ENCODE results near the gene HECTD4.
A peak's percentile ranks its signal among the peaks of the same experiment; 100 is the strongest.

Gene HECTD4

DNA sequence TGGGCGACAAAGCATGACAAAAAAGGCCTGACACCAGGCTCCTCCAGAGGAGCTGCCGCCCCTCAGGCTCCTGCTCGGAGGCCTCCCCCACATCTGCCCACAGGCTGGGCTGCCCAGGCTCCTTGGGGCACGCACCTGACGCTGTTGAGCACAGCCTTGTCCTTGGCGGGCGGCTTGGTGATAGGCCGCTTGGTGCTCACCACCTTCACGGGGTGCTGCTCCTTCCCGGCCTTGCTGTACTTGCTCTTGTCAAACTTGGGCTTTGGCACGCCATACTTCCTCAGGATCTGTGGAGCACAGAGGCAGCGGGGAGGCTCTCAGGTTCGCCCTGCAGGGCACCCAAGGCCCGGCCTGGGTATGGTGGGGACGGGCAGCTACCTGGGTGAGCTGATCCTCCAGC lies 203.4 kb downstream of the HECTD4 start:
- no peak overlapping the region for H3K4me3 ChIP-seq (ENCODE audit: low read length in 2 of 2)
- H3K79me1 ChIP-seq (ENCODE audit: low read depth, low read length) = peaks cover 2% of the 10 kb centered on the region
- H2AK5ac ChIP-seq (ENCODE audit: low read depth, low read length) = no peak overlapping the region
- peaks cover 24 to 73% of the 10 kb centered on the region in 2 donors for H3K36me3 ChIP-seq (replicated peaks in 1 of 2; ENCODE audit: control insufficient read depth in 2 of 2, insufficient read depth in 2 of 2, low read length in 2 of 2)
- no peak overlapping the region for H2BK12ac ChIP-seq (ENCODE audit: low read length)
- peaks cover 2 to 16% of the 10 kb centered on the region in 2 donors for H3K4me1 ChIP-seq (ENCODE audit: control insufficient read depth in 2 of 2, insufficient read depth in 1 of 2, low read depth in 1 of 2, low read length in 2 of 2)
- no peak overlapping the region for H3K14ac ChIP-seq (ENCODE audit: low read length)
- no peak overlapping the region for H3K27ac ChIP-seq (replicated peaks; ENCODE audit: low read length)
- H3K4me2 ChIP-seq (ENCODE audit: insufficient read depth, low read length, poor library complexity, severe bottlenecking) = no peak overlapping the region
- H3K9me3 ChIP-seq (replicated peaks in 1 of 2; ENCODE audit: control insufficient read depth in 2 of 2, insufficient read depth in 1 of 2, low read depth in 1 of 2, low read length in 2 of 2) = no peaks in the 10 kb centered on the region
- H3K27me3 ChIP-seq (ENCODE audit: control insufficient read depth in 3 of 3, insufficient read depth in 3 of 3, low read depth in 1 of 3, low read length in 3 of 3) = no peaks in the 10 kb centered on the region
- H4K91ac ChIP-seq (ENCODE audit: low read depth, low read length, poor library complexity) = no peak overlapping the region
- no peak overlapping the region for H2BK5ac ChIP-seq (ENCODE audit: low read length)
- H3K4ac ChIP-seq (ENCODE audit: low read length) = no peak overlapping the region
- peak overlapping the region; percentile 43 for H3K23ac ChIP-seq (ENCODE audit: low read depth, low read length, poor library complexity)
- H2BK120ac ChIP-seq (ENCODE audit: low read depth, low read length) = no peak overlapping the region
- no peak for DNase-seq (ENCODE audit: low spot score)
- H3K9ac ChIP-seq (ENCODE audit: low read depth, low read length, poor library complexity) = no peak overlapping the region
- no CpG with 5 or more reads among the region's 15 CpGs for WGBS, 2 donors (ENCODE audit: extremely low coverage in 2 of 2, insufficient read length in 2 of 2, insufficient replicate concordance in 1 of 2)
- no peak overlapping the region for H2AFZ ChIP-seq (ENCODE audit: low read length)
- no peak overlapping the region for H3K18ac ChIP-seq (ENCODE audit: low read length)
- H4K8ac ChIP-seq (ENCODE audit: low read depth, low read length) = no peak overlapping the region
- no peak overlapping the region for H2BK15ac ChIP-seq (ENCODE audit: low read length)

DNA sequence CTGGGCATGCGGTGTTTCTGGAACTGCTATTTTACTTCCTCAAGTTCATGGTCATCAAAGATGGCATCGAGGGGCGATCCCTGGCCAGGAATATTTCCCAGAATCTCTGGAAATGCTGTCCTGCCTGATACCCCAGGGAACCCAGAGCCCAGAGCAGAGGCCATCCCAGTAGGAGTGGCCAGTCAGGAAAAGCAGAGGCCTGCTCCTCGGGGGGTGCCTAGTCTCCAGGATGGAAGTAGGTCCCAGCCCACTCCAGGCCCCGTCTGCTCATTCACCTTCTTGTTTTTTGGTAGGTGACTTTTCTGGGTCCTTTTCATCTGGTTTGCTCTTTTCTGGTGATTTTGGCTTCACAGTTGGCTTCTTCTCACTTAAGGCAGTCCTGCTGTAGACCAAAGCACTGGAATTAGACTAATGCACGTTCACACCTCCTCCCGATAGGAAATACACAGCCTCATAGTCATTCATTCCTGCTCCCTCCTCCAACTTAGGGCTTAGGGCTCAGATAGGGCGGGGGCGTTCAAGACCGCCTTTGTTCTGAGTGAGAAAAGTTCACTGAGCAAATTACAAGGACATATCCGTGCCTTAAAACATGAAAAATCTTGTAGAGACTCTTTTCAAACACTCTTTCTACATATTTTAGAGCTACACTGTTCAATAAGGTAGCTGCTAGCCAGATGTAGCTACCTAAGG lies 205.8 kb downstream of the HECTD4 start:
- Histone ChIP-seq H3K27ac (replicated peaks; ENCODE audit: low read length) (no peak overlapping the region), H3K4me1 (ENCODE audit: control insufficient read depth in 2 of 2, insufficient read depth in 1 of 2, low read depth in 1 of 2, low read length in 2 of 2) (no peaks in the 10 kb centered on the region), H2BK120ac (ENCODE audit: low read depth, low read length) (no peak overlapping the region), H4K8ac (ENCODE audit: low read depth, low read length) (no peak overlapping the region), H3K14ac (ENCODE audit: low read length) (no peak overlapping the region), H2AK5ac (ENCODE audit: low read depth, low read length) (no peak overlapping the region), H3K9me3 (replicated peaks in 1 of 2; ENCODE audit: control insufficient read depth in 2 of 2, insufficient read depth in 1 of 2, low read depth in 1 of 2, low read length in 2 of 2) (no peaks in the 10 kb centered on the region), H2AFZ (ENCODE audit: low read length) (no peak overlapping the region), H3K4me3 (ENCODE audit: low read length in 2 of 2) (no peak overlapping the region), H3K36me3 (replicated peaks in 1 of 2; ENCODE audit: control insufficient read depth in 2 of 2, insufficient read depth in 2 of 2, low read length in 2 of 2) (peaks cover 26 to 85% of the 10 kb centered on the region in 2 donors), H3K23ac (ENCODE audit: low read depth, low read length, poor library complexity) (no peak overlapping the region), H4K91ac (ENCODE audit: low read depth, low read length, poor library complexity) (no peak overlapping the region), H2BK12ac (ENCODE audit: low read length) (no peak overlapping the region), H2BK5ac (ENCODE audit: low read length) (no peak overlapping the region), H2BK15ac (ENCODE audit: low read length) (no peak overlapping the region), H3K9ac (ENCODE audit: low read depth, low read length, poor library complexity) (no peak overlapping the region), H3K18ac (ENCODE audit: low read length) (no peak overlapping the region), H3K79me1 (ENCODE audit: low read depth, low read length) (peaks cover 2% of the 10 kb centered on the region), H3K4me2 (ENCODE audit: insufficient read depth, low read length, poor library complexity, severe bottlenecking) (no peak overlapping the region), H3K4ac (ENCODE audit: low read length) (no peak overlapping the region), H3K27me3 (ENCODE audit: control insufficient read depth in 3 of 3, insufficient read depth in 3 of 3, low read depth in 1 of 3, low read length in 3 of 3) (no peaks in the 10 kb centered on the region)
- DNase-seq (ENCODE audit: low spot score) = no peak
- no CpG with 5 or more reads among the region's 11 CpGs for WGBS, 2 donors (ENCODE audit: extremely low coverage in 2 of 2, insufficient read length in 2 of 2, insufficient replicate concordance in 1 of 2)

DNA sequence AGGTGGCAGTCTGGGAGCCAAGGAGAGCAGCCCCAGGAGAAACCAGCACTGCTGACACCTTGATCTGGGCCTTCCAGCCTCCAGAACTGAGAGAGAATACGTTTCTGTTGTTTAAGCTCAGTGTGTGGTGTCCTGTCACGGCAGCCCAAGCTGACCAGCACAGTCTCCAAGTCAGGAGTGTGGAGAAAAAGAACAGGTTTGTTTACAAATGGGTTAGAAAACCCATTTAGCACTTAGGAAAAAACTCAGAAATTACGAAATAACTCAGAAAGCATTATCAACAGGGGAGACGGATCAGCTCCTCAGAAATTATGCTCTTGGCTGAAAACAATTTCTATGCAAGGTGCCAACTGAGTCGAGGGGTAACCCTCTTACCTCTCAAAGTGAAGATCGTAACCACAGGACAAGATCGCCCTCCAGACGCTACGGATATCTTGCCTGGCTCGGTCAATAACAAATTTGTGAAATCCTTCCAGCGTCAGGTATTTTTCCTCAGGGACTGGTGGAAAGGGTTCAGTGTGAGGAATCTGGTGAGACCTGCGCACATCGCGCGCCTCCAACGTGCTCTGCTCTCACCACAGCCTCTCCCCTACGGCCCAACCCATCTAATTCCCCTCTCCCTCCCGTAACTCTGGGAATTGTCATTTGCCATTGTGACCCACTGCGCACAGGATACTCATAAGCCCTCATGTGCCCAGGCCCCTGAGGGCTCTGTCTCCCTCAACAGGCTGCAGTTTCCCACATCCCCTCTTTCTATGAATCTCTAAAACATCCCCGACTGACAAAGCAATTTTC lies 206.7 kb downstream of the HECTD4 start:
- H2BK5ac ChIP-seq (ENCODE audit: low read length) = no peak overlapping the region
- H3K4me2 ChIP-seq (ENCODE audit: insufficient read depth, low read length, poor library complexity, severe bottlenecking) = no peak overlapping the region
- no peak overlapping the region for H4K8ac ChIP-seq (ENCODE audit: low read depth, low read length)
- H3K4me1 ChIP-seq (ENCODE audit: control insufficient read depth in 2 of 2, insufficient read depth in 1 of 2, low read depth in 1 of 2, low read length in 2 of 2) = no peaks in the 10 kb centered on the region
- no peaks in the 10 kb centered on the region for H3K27me3 ChIP-seq (ENCODE audit: control insufficient read depth in 3 of 3, insufficient read depth in 3 of 3, low read depth in 1 of 3, low read length in 3 of 3)
- H3K18ac ChIP-seq (ENCODE audit: low read length) = no peak overlapping the region
- DNase-seq (ENCODE audit: low spot score) = no peak
- no peak overlapping the region for H2BK15ac ChIP-seq (ENCODE audit: low read length)
- no peak overlapping the region for H4K91ac ChIP-seq (ENCODE audit: low read depth, low read length, poor library complexity)
- no peak overlapping the region for H2BK120ac ChIP-seq (ENCODE audit: low read depth, low read length)
- no peak overlapping the region for H2BK12ac ChIP-seq (ENCODE audit: low read length)
- no peak overlapping the region for H3K4me3 ChIP-seq (ENCODE audit: low read length in 2 of 2)
- no peak overlapping the region for H2AFZ ChIP-seq (ENCODE audit: low read length)
- no peak overlapping the region for H3K23ac ChIP-seq (ENCODE audit: low read depth, low read length, poor library complexity)
- H3K9ac ChIP-seq (ENCODE audit: low read depth, low read length, poor library complexity) = no peak overlapping the region
- peaks cover 29 to 85% of the 10 kb centered on the region in 2 donors for H3K36me3 ChIP-seq (replicated peaks in 1 of 2; ENCODE audit: control insufficient read depth in 2 of 2, insufficient read depth in 2 of 2, low read length in 2 of 2)
- H3K79me1 ChIP-seq (ENCODE audit: low read depth, low read length) = peaks cover 2% of the 10 kb centered on the region
- H3K4ac ChIP-seq (ENCODE audit: low read length) = no peak overlapping the region
- H3K27ac ChIP-seq (replicated peaks; ENCODE audit: low read length) = no peak overlapping the region
- no peak overlapping the region for H2AK5ac ChIP-seq (ENCODE audit: low read depth, low read length)
- H3K14ac ChIP-seq (ENCODE audit: low read length) = no peak overlapping the region
- no peaks in the 10 kb centered on the region for H3K9me3 ChIP-seq (replicated peaks in 1 of 2; ENCODE audit: control insufficient read depth in 2 of 2, insufficient read depth in 1 of 2, low read depth in 1 of 2, low read length in 2 of 2)
- no CpG with 5 or more reads among the region's 20 CpGs for WGBS, 2 donors (ENCODE audit: extremely low coverage in 2 of 2, insufficient read length in 2 of 2, insufficient replicate concordance in 1 of 2)

DNA sequence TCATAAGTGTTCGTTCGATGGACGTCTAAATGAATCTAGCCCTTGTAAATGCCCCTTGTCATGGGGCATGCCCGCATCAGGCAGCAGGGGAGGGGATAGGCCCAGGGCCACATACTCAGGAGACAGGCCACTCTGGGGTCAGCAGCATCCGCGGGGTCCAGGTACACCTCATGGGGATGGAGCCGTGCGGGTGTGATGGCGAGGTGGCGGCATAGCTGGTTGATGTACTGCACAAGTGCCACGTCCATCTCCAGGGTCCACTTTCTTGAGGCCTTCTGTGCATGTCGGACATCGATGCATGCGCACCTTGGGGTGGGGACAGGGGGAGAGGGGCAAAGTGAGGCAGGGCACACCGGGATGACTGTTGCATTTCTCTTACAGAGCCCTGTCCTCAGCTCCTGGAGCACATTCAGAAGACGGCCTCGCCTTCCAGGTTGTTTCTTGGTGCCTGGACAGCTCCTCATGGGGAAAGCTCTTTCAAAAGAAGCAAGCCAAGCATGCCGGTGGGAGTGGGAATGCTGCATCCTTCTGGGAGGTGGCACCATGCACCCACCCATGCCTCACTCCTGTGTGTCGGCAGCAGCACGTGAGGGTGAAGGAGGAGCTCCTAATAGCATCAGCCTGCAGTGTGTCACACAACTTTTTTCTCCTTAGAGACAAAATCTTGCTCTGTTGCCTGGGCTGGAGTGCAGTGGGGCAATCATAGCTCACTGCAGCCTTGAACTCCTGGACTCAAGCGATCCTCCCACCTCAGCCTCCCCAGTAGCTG lies 209.5 kb downstream of the HECTD4 start:
- Histone ChIP-seq H2AK5ac (ENCODE audit: low read depth, low read length) (no peak overlapping the region), H4K8ac (ENCODE audit: low read depth, low read length) (no peak overlapping the region), H2BK15ac (ENCODE audit: low read length) (no peak overlapping the region), H2BK5ac (ENCODE audit: low read length) (no peak overlapping the region), H3K79me1 (ENCODE audit: low read depth, low read length) (no peaks in the 10 kb centered on the region), H3K4ac (ENCODE audit: low read length) (no peak overlapping the region), H3K14ac (ENCODE audit: low read length) (no peak overlapping the region), H3K18ac (ENCODE audit: low read length) (no peak overlapping the region), H3K4me3 (ENCODE audit: low read length in 2 of 2) (no peak overlapping the region), H3K27me3 (ENCODE audit: control insufficient read depth in 3 of 3, insufficient read depth in 3 of 3, low read depth in 1 of 3, low read length in 3 of 3) (no peaks in the 10 kb centered on the region), H4K91ac (ENCODE audit: low read depth, low read length, poor library complexity) (no peak overlapping the region), H2BK120ac (ENCODE audit: low read depth, low read length) (no peak overlapping the region), H3K4me2 (ENCODE audit: insufficient read depth, low read length, poor library complexity, severe bottlenecking) (no peak overlapping the region), H2BK12ac (ENCODE audit: low read length) (no peak overlapping the region), H3K27ac (replicated peaks; ENCODE audit: low read length) (no peak overlapping the region), H3K9ac (ENCODE audit: low read depth, low read length, poor library complexity) (no peak overlapping the region), H3K23ac (ENCODE audit: low read depth, low read length, poor library complexity) (peak overlapping the region; percentile 16), H3K4me1 (ENCODE audit: control insufficient read depth in 2 of 2, insufficient read depth in 1 of 2, low read depth in 1 of 2, low read length in 2 of 2) (no peaks in the 10 kb centered on the region), H3K9me3 (replicated peaks in 1 of 2; ENCODE audit: control insufficient read depth in 2 of 2, insufficient read depth in 1 of 2, low read depth in 1 of 2, low read length in 2 of 2) (no peaks in the 10 kb centered on the region), H2AFZ (ENCODE audit: low read length) (no peak overlapping the region), H3K36me3 (replicated peaks in 1 of 2; ENCODE audit: control insufficient read depth in 2 of 2, insufficient read depth in 2 of 2, low read length in 2 of 2) (peaks cover 21 to 83% of the 10 kb centered on the region in 2 donors)
- no peak for DNase-seq (ENCODE audit: low spot score)
- WGBS, 2 donors (ENCODE audit: extremely low coverage in 2 of 2, insufficient read length in 2 of 2, insufficient replicate concordance in 1 of 2) = no CpG with 5 or more reads among the region's 21 CpGs

Measured in neuronal stem cell (in vitro differentiated cells).